Activated effector memory CD4-positive, alpha-beta T cell treated with Interleukin-2 at 50 U/mL for 16 hours (primary cell): Measurements from ENCODE around the gene B3GNT5.

ENCODE experiments used
- DNase-seq: peaks from one replicate; pipeline ENCODE4 v3.0.0-alpha.2; 2020

The B3GNT5 gene

GRCh38 chr3:183230826-183231225, 22.2 kb upstream of the B3GNT5 start:
- DNase-seq: no peak

GRCh38 chr3:183233966-183234365, 19.1 kb upstream of the B3GNT5 start:
- no peak for DNase-seq

GRCh38 chr3:183239046-183239445, 14.0 kb upstream of the B3GNT5 start:
- DNase-seq: no peak

- no peak for DNase-seq
Measured at GRCh38 chr3:183242431-183242830, 10.6 kb upstream of the B3GNT5 start.

- no peak for DNase-seq
Measured at GRCh38 chr3:183244219-183244618, 8.8 kb upstream of the B3GNT5 start.

GRCh38 chr3:183244981-183245476, 8.0 kb upstream of the B3GNT5 start:
- DNase-seq: no peak

GRCh38 chr3:183247011-183247589, 6.0 kb upstream of the B3GNT5 start:
- no peak for DNase-seq

GRCh38 chr3:183249006-183249718, 3.9 kb upstream of the B3GNT5 start:
- DNase-seq: no peak

- DNase-seq: no peak
Measured at GRCh38 chr3:183252118-183252782, 803 bp upstream of the B3GNT5 start.

GRCh38 chr3:183253528-183254486, 754 bp downstream of the B3GNT5 start:
- no peak for DNase-seq

- no peak for DNase-seq
Measured at GRCh38 chr3:183254487-183255347, 1.7 kb downstream of the B3GNT5 start.

- DNase-seq: no peak
Measured at GRCh38 chr3:183255348-183255730, 2.3 kb downstream of the B3GNT5 start.

GRCh38 chr3:183259087-183259486, 6.0 kb downstream of the B3GNT5 start:
- no peak for DNase-seq

- no peak for DNase-seq
Measured at GRCh38 chr3:183259621-183260020, 6.6 kb downstream of the B3GNT5 start.

- DNase-seq: no peak
Measured at GRCh38 chr3:183260167-183260904, 7.3 kb downstream of the B3GNT5 start.

GRCh38 chr3:183261151-183261724, 8.2 kb downstream of the B3GNT5 start:
- no peak for DNase-seq

- DNase-seq: no peak
Measured at GRCh38 chr3:183262875-183263378, 9.9 kb downstream of the B3GNT5 start.

GRCh38 chr3:183264268-183264667, 11.2 kb downstream of the B3GNT5 start:
- no peak for DNase-seq

- no peak for DNase-seq
Measured at GRCh38 chr3:183265157-183265642, 12.1 kb downstream of the B3GNT5 start.

- DNase-seq: no peak
Measured at GRCh38 chr3:183265834-183266417, 12.9 kb downstream of the B3GNT5 start.
